AG09319 (cell line): ENCODE results near the gene TCTA.
A peak's percentile ranks its signal among the peaks of the same experiment; 100 is the strongest.

Experiments used
- DNase-seq: peaks from one replicate; pipeline ENCODE4 v3.0.0-alpha.2; 2010; ENCODE audit warnings: low read depth; ENCODE audit errors: extremely low read depth
- TF ChIP-seq, protein P1 (sequence below): IDR thresholded peaks from 2 replicates; pipeline ENCODE4 v1.5.1; 2011; ENCODE audit warnings: low read depth, mild to moderate bottlenecking, inconsistent platforms, low read length, moderate library complexity

Gene TCTA

DNA sequence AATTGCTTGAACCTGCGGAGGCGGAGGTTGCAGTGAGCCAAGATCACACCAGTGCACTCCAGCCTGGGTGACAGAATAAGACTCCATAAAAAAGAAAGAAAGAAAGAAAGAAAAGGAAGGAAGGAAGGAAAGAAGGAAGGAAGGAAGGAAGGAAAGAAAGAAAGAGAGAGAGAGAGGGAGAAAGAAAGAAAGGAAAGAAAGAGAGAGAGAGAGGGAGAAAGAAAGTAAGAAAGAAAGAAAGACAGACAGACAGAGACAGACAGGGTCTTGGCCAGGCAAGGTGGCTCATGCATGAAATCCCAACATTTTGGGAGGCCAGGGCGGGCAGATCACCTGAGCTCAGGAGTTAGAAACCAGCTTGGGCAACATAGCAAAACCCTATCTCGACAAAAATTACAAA lies 41.4 kb downstream of the TCTA start:
- TF ChIP-seq, protein P1, sequence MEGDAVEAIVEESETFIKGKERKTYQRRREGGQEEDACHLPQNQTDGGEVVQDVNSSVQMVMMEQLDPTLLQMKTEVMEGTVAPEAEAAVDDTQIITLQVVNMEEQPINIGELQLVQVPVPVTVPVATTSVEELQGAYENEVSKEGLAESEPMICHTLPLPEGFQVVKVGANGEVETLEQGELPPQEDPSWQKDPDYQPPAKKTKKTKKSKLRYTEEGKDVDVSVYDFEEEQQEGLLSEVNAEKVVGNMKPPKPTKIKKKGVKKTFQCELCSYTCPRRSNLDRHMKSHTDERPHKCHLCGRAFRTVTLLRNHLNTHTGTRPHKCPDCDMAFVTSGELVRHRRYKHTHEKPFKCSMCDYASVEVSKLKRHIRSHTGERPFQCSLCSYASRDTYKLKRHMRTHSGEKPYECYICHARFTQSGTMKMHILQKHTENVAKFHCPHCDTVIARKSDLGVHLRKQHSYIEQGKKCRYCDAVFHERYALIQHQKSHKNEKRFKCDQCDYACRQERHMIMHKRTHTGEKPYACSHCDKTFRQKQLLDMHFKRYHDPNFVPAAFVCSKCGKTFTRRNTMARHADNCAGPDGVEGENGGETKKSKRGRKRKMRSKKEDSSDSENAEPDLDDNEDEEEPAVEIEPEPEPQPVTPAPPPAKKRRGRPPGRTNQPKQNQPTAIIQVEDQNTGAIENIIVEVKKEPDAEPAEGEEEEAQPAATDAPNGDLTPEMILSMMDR = no peak
- DNase-seq = no peak

DNA sequence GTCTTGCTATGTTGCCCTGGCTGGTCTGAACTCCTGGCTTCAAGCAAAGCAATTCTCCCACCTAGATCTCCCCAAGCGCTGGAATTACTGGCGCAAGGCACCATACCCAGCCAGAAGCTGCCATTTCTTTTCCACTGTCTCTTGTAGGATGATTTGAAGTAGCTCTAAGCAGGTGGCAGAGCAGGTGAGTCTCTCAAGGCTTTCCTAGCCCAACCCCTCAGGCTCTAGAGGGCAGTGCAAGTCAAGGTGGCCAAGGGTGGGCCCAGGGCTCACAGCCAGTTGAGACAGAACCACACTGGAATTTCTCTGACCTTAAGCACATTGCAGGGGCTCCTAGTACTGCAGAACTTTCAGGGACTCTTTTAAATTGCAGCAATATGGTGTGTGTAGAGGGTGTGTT lies 42.2 kb downstream of the TCTA start:
- no peak for DNase-seq
- TF ChIP-seq, protein P1 = peak; percentile 6

DNA sequence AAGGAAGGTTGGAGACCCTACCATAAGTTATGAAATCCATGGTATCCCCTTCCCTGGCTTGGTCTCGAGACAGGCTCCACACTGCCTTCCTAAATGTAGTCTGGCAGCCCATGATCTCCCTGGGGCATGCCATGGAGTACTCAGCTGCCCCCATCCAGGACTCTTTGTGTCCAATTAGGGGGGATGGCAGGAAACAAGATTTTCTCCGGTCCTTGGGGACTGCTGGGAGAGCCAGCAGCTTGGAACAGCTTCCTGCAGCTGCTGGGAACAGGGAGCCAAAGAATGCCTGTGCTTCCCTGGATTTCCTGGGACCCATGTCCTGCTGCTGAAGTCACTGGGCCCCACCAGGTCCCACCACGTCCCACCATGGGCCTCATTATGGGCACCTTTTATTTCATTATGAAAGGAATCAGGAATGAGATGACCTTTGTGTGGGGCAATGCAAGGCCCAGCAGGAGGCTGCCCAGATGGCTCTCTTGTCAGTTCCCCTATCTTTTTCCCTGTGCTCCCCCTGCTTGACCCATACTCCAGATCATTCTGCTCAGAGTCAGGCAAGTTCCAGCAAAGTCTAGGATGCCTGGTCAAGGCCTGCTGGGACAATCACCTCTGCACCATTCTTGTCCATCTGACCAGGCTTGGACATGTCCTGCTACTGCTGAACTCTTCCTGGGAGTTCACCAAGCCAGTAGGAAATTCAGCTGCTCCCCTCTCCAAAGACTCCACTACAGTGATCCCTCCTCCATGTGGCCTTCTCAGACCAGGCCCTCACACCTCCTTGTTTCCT lies 42.9 kb downstream of the TCTA start:
- DNase-seq = no peak
- TF ChIP-seq, protein P1 = no peak

DNA sequence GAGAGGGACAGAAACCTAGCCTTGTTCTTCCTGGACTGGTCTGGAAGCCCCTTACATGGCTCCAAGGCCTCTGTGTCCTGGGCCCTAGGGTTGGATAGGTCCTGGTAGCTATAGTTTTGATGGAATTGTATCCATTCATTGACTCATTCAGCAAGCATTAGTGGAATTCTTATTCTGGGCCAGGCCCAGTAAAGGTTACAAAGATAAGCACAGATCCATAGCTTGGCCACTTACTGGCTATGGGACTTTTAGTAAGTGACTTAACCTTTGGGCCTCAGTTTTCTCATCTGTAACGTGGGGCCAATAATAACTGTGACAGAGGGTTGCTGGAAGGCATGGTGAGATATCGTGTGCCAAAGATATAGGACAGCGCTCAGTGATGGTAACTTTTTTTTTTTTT lies 44.2 kb downstream of the TCTA start:
- TF ChIP-seq, protein P1 = no peak
- no peak for DNase-seq

DNA sequence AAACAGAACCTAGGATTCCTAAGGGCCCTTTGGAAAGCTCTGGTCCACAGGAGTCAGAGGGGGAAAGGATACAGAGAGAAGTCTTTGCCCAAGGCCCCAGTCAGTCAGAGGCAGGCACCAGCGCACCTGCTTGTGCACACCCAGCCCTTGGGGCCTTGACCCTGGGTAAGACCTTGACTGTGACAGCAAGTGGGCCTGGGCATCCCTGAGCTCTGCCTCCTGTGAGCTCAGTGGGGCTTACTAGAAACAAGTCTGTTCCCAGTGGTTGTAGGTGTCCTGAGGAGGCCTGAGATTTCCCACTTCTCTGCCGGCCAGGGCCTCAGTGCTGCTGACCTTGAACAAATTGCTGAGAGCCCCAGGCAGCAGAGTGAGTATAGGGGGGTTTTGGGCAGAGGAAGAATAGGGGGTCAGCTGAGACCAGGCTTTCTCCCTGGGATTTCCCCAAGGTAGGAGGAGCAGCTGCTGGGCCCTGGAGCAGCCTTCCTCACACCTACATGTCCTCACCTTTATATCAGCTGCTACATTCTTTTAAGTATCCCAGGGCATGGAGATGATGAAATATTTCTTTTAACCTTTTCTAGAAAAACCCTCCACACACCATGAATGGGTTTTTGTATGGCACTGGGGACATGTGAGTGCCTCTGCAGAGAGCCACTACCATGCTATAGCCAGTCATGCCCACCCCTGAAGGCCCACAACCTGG lies 48.1 kb downstream of the TCTA start:
- no peak for DNase-seq
- TF ChIP-seq, protein P1 = no peak

DNA sequence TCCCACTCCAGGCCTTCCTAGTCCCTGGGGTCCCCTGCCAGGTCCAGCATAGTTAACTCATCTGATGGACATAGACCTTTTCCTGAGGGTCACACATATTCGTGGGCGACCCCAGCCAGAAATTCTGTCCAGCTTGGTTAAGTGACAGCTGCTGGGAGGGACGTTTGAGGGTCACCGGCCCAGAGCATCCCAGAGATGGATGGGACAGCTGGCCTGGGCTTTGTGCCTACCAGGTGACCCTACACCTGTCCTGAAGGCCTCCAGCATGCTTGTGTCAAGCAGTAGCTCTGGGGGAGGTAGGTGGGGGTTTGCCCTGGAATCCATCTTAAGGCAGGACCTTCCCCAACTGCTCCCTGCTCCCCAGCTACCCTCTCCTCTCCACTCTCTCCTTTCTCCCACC lies 48.7 kb downstream of the TCTA start:
- TF ChIP-seq, protein P1 = no peak
- no peak for DNase-seq

DNA sequence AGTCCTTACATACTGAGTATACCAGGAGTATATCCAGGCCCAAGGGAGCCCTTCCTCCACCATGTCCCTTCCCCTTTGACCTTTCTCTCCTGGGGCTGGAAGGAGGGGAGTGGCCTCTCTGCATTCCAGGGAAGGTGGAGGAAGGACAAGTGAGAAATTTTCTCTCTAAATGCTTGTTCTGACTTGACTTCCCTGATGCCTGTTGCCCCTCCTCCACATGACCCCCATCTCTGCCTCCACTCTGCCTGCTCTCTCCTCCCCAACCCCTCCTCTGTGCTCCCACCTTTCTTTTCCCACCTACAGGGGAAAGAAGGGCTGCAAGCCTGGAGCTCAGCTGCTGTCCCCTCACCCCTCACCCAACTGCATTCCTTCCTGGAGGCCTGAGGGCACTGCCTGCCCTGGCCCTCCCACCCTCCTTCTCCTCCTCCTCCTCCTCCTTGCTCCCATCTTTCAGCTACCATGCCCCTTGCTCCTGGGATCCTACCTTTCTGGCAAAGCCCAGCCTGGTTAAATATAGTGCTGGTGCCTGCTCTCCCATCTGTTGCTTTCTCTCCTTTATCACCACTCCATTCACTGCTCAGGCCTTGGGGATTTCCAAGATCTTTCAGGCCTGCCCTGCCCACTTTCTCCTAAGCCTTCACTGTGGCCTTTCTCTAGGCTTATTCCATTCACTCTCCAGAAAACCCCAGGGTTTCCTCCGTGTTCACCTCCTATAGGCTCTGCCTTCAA lies 49.4 kb downstream of the TCTA start:
- DNase-seq = no peak
- TF ChIP-seq, protein P1 = no peak
